H1 (cell line): ENCODE data around the gene FGF19.

Experiments
- EP300 ChIP-seq, 2 experiments: IDR thresholded peaks; 1 replicate in 1 of 2; 2 replicates in 1 of 2; pipeline ENCODE4 v1.6.1; 2011 to 2012; ENCODE audit warnings: low read depth in 2 of 2, low read length in 2 of 2, mild to moderate bottlenecking in 2 of 2, borderline replicate concordance in 1 of 2, inconsistent platforms in 1 of 2, moderate library complexity in 1 of 2
- HDAC6 ChIP-seq: IDR thresholded peaks from one replicate; pipeline ENCODE4 v1.7.1; 2012; ENCODE audit warnings: low read depth, mild to moderate bottlenecking, inconsistent platforms, low read length, moderate library complexity
- POLR2A ChIP-seq, 2 experiments: IDR thresholded peaks; 1 replicate in 1 of 2; 2 replicates in 1 of 2; pipeline ENCODE4 v1.6.1; 2011; ENCODE audit warnings: low read depth in 2 of 2, low read length in 2 of 2, mild to moderate bottlenecking in 2 of 2; ENCODE audit errors: control extremely low read depth in 1 of 2
- TF ChIP-seq, protein P1 (sequence below), 3 experiments: IDR thresholded peaks; 1 replicate in 2 of 3; 2 replicates in 1 of 3; pipeline versions ENCODE4 v1.5.1 to v1.6.1; 2011; ENCODE audit warnings: low read length in 3 of 3, mild to moderate bottlenecking in 3 of 3, inconsistent platforms in 2 of 3, low read depth in 1 of 3, moderate library complexity in 1 of 3; ENCODE audit not compliant: insufficient read depth in 1 of 3; ENCODE audit errors: control extremely low read depth in 1 of 3

GRCh38 chr11:69729252-69729651 is 25.4 kb upstream of the FGF19 start:
- TF ChIP-seq, protein P1, sequence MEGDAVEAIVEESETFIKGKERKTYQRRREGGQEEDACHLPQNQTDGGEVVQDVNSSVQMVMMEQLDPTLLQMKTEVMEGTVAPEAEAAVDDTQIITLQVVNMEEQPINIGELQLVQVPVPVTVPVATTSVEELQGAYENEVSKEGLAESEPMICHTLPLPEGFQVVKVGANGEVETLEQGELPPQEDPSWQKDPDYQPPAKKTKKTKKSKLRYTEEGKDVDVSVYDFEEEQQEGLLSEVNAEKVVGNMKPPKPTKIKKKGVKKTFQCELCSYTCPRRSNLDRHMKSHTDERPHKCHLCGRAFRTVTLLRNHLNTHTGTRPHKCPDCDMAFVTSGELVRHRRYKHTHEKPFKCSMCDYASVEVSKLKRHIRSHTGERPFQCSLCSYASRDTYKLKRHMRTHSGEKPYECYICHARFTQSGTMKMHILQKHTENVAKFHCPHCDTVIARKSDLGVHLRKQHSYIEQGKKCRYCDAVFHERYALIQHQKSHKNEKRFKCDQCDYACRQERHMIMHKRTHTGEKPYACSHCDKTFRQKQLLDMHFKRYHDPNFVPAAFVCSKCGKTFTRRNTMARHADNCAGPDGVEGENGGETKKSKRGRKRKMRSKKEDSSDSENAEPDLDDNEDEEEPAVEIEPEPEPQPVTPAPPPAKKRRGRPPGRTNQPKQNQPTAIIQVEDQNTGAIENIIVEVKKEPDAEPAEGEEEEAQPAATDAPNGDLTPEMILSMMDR (IDR thresholded peaks at IDR 0.05; ENCODE audit: control extremely low read depth in 1 of 3, insufficient read depth in 1 of 3, low read depth in 1 of 3, low read length in 3 of 3) = no peak
- TF ChIP-seq POLR2A (IDR thresholded peaks at IDR 0.05; ENCODE audit: control extremely low read depth in 1 of 2, low read depth in 2 of 2, low read length in 2 of 2) (no peak), EP300 (IDR thresholded peaks at IDR 0.05; ENCODE audit: borderline replicate concordance in 1 of 2, low read depth in 2 of 2, low read length in 2 of 2) (no peak), HDAC6 (no peak)
